Panc1 (cell line): ENCODE measurements around the gene KIF25.

Experiments
- CTCF ChIP-seq: fragments of 450-650 bp; IDR thresholded peaks from 2 replicates; pipeline ENCODE4 v1.5.1; 2017; ENCODE audit warnings: mild to moderate bottlenecking
- POLR2AphosphoS5 ChIP-seq: IDR thresholded peaks from 2 replicates; pipeline ENCODE4 v1.6.1; 2012; ENCODE audit warnings: mild to moderate bottlenecking, low read depth, low read length, moderate library complexity

- no peak for TF ChIP-seq CTCF
- no peak for TF ChIP-seq POLR2AphosphoS5
Measured at GRCh38 chr6:168033791-168034190, 36.3 kb downstream of the KIF25 start.
